Cardiac muscle cell (in vitro differentiated cells and primary cell): Measurements from ENCODE around the gene EXTL1. TPM values are rescaled to one million over a fixed set of nuclear protein-coding genes. Genes with fewer than 3 reads are reported as not detected.
A peak's percentile ranks its signal among the peaks of the same experiment; 100 is the strongest.

ENCODE experiments used
- DNase-seq, 2 donors: peaks; one replicate each; pipeline versions ENCODE4 v3.0.0 to v3.0.0-alpha.2; 2010 to 2017; ENCODE audit warnings: low read depth in 1 of 2, low spot score in 1 of 2
- H3K27ac ChIP-seq: fragments of 200-600 bp; sonication (generic); 2 replicates; pipeline ENCODE4 v1.5.1; 2016
- H3K27me3 ChIP-seq: fragments of 200-600 bp; sonication (generic); 2 replicates; pipeline ENCODE4 v1.6.0; 2016; ENCODE audit warnings: control low read depth
- H3K36me3 ChIP-seq: fragments of 200-600 bp; sonication (generic); 2 replicates; pipeline ENCODE4 v1.5.1; 2016; ENCODE audit warnings: control low read depth
- H3K4me1 ChIP-seq: fragments of 200-600 bp; sonication (generic); 2 replicates; pipeline ENCODE4 v1.8.1; 2017; ENCODE audit warnings: low read depth, mild to moderate bottlenecking, mixed run types
- H3K4me3 ChIP-seq: fragments of 200-600 bp; sonication (generic); 2 replicates; pipeline ENCODE4 v1.5.1; 2016; ENCODE audit warnings: mild to moderate bottlenecking
- H3K9me3 ChIP-seq: fragments of 200-600 bp; sonication (generic); 2 replicates; pipeline ENCODE4 v1.5.1; 2017; ENCODE audit warnings: low read depth, mild to moderate bottlenecking, control low read depth
- polyA plus RNA-seq: library from polyadenylated mRNA; unstranded; fragments of >200 nt; fragmentation: Nextera tagmentation; extraction: Ambion mirVana; gene quantifications from 2 replicates; pipeline ENCODE4 v1.2.1, GENCODE V29; 2016
- total RNA-seq: library from RNA; depleted of rRNA; stranded (reverse); fragments of >200 nt; gene quantifications from 2 replicates; pipeline ENCODE4 v1.2.3, GENCODE V29; 2016
- TF ChIP-seq, protein P1 (sequence below): IDR thresholded peaks from 2 replicates; pipeline ENCODE4 v1.5.1; 2012; ENCODE audit warnings: low read depth, mild to moderate bottlenecking, low read length

The EXTL1 gene
- total and polyA plus RNA-seq, 2 experiments from 2014 or later = 10.0 to 10.1 TPM

DNA sequence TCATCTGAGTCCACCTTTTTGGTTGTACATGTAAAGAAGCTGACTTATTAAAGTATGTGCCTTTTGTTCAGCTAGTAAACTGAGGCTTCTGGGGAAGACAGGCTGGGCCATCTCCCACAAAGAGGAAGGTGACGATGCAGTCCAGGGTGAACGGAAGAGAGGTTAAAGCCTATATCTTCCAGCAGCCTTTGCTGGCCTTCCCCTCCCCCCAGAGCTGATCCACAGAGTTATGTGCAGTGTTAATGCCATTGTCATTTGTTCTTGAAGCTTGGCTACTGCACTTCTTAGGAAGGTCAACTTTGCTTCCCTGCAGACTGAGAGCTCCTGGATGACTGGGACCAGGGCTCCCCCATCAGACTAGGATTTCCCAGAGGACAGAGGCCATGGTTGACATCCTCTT is 22.2 kb downstream of the EXTL1 start:
- no peak overlapping the region for H3K4me3 ChIP-seq
- H3K36me3 ChIP-seq = no peaks in the 10 kb centered on the region
- no peak overlapping the region for H3K27ac ChIP-seq
- peaks cover 55% of the 10 kb centered on the region for H3K27me3 ChIP-seq
- H3K9me3 ChIP-seq = no peaks in the 10 kb centered on the region
- no peak for DNase-seq
- TF ChIP-seq, protein P1, sequence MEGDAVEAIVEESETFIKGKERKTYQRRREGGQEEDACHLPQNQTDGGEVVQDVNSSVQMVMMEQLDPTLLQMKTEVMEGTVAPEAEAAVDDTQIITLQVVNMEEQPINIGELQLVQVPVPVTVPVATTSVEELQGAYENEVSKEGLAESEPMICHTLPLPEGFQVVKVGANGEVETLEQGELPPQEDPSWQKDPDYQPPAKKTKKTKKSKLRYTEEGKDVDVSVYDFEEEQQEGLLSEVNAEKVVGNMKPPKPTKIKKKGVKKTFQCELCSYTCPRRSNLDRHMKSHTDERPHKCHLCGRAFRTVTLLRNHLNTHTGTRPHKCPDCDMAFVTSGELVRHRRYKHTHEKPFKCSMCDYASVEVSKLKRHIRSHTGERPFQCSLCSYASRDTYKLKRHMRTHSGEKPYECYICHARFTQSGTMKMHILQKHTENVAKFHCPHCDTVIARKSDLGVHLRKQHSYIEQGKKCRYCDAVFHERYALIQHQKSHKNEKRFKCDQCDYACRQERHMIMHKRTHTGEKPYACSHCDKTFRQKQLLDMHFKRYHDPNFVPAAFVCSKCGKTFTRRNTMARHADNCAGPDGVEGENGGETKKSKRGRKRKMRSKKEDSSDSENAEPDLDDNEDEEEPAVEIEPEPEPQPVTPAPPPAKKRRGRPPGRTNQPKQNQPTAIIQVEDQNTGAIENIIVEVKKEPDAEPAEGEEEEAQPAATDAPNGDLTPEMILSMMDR = no peak
- peaks cover 20% of the 10 kb centered on the region for H3K4me1 ChIP-seq

DNA sequence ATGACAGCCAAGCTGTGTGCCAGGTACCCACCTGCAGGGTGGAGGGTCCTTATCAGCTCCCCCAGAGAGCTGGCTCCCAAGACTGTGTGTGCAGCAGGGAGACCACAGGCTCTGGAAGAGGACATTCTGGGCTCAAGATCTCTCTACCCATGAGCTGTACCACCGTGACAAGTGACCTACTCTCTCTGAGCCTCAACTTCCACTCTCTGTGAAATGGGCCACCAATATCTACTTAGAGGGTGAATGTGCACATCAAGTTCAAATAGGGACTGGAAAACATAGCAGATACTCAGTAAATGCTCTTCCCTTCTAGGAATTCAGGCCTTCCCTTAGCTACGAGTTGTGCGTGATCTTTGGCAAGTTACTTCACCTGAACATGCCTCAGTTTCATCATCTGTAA is 22.8 kb downstream of the EXTL1 start:
- no peak for DNase-seq
- TF ChIP-seq, protein P1 = no peak
- no peaks in the 10 kb centered on the region for H3K36me3 ChIP-seq
- no peak overlapping the region for H3K27ac ChIP-seq
- peaks cover 62% of the 10 kb centered on the region for H3K27me3 ChIP-seq
- H3K4me1 ChIP-seq = peaks cover 14% of the 10 kb centered on the region
- H3K9me3 ChIP-seq = no peaks in the 10 kb centered on the region
- no peak overlapping the region for H3K4me3 ChIP-seq

DNA sequence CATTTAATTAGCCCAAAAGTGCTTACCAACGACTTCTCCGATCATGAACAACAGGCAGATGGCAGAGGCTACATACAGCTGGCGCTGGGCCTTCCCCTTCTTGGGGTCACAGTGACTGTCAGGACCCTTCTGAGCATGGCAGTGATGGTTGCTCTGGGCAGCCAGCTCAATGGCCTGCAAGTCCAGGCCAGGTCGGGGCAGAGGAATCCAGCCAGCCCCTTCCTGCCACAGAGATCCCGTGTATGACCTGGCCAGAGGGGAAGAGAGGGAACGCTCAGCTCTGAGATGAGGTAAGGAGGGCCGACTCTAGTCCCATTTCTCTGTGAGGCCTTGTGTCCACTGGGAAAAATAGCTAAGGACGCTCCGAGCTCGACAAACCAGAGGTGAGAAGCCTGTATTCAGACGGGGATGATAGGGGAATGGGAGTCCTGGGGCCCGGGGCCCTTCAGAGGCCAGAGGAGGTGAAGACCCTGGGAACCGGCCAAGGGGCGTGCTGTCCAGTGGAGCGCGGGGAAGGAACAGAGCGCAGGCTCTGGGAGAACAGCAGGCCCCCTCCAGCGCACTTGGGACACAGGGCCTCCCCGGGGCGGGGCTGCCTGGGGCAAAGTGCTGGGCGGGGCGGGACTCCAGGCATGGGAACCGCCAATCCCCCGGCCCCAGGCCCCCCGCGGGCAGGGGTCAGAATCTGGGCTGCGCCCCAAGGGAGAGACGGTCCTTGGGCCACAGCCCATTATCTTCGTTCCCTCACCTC is 23.6 kb downstream of the EXTL1 start:
- TF ChIP-seq, protein P1 = no peak
- peak overlapping the region; percentile 15 for H3K4me3 ChIP-seq

DNA sequence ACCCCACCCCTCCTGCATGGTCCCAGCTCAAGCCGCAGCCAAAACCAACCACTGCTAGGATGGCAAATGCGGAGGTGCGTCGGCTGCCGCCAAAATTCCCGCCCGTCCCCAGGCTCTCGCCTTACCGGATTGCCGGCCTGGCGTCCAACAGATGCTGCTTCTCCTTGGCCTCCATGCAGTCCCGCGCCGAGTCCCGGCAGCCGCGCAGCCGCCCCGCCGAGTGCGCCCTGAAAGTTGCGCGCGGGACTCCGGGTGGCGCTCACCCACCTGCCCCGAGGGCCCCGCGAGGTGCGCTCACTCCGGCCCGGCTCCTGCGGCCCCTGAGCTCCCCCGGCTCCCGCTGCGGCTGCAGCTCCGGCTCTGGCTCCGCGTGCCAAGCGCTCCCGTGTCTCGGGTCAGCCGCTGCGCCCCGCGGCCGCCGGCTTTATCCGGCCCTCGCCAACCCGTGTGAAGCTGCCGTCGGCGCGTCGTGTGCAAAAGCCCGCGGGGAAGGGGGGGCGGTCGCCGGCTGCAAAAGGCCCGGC is 24.2 kb downstream of the EXTL1 start, which contains the start of gene SLC30A2:
SLC30A2 (minus strand) TSS at position 397 of the 524 bp plus-strand sequence; CDS start at position 175, 222 bp downstream.
- TF ChIP-seq, protein P1 = no peak
- DNase-seq = peak in 1 of 2 donors; percentile 57
- Histone ChIP-seq H3K4me3 (peak within 1 kb of the TSS; percentile 15), H3K36me3 (no peaks in the 10 kb centered on the region), H3K27me3 (peaks cover 66% of the 10 kb centered on the region), H3K9me3 (no peaks in the 10 kb centered on the region), H3K4me1 (peaks cover 11% of the 10 kb centered on the region), H3K27ac (no peak within 1 kb of the TSS)

More for the DNA sequence above, 23.6 kb downstream of the EXTL1 start:
- Histone ChIP-seq H3K27me3 (peaks cover 66% of the 10 kb centered on the region), H3K4me1 (peaks cover 11% of the 10 kb centered on the region), H3K27ac (no peak overlapping the region), H3K9me3 (no peaks in the 10 kb centered on the region), H3K36me3 (no peaks in the 10 kb centered on the region)
- DNase-seq = no peak

DNA sequence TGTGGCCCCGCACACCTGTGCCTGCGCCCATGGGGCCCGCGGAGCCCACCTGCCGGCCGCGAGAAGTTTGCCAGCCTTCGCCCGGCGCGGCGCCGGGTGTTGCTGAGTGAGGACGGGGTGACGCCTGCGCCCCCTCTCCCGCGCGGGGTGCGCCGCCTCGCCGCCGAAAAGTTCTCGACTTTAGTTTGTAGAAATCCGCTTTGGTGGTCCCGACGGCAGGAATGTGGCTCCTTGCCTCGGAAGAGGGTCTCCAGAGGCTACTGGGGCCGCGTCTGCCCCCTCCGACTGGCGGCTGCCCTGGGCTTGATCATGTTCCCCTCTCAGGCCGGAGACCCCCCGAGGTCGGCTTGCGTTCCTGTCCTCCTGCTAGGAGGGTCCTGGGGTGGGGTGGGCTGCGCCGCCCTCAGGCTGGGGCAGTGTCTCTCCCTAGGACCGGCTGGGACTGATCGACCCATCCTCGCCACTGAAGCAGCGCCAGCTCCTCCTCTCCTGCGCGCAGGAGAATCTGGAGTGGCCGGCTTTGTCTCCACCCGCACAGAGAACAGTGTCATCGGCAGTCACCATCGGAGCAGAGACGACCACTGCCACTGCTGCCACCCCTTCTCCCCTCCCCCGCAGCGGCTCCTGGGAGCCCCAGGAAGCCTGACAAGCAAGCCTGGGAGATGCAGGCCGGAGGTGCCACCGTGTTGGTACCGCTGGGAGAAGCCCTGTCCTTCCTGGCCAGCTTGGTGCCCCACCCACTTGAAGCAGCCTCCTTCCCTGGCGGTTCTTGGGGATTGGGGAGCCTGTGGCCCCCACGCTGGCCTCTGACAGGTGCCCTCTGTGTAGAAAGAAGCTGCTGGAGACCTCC is 24.9 kb downstream of the EXTL1 start:
- Histone ChIP-seq H3K27ac (no peak overlapping the region), H3K4me1 (peaks cover 11% of the 10 kb centered on the region), H3K9me3 (no peaks in the 10 kb centered on the region), H3K27me3 (peaks cover 66% of the 10 kb centered on the region), H3K4me3 (peak overlapping the region; percentile 15), H3K36me3 (peaks cover 2% of the 10 kb centered on the region)
- TF ChIP-seq, protein P1 = no peak
- DNase-seq = no peak
